Caco-2 (cell line): Measurements from ENCODE around the gene SMURF1. TPM values are rescaled to one million over a fixed set of nuclear protein-coding genes. Genes with fewer than 3 reads are reported as not detected.

ENCODE experiments used
- BruUV-seq: library from RNA; stranded (reverse); fragments of 400-500 nt; replicated peaks from 2 replicates; lab custom pipeline; 2021; lab: Mats Ljungman, UMichigan
- CTCF ChIA-PET: fragments of 300-600 bp; sonication (Branson Sonifier 250); formaldehyde crosslinking; loops from one replicate; lab custom pipeline; 2022; ENCODE audit warnings: antibody characterized with exemption; lab: Charles Lee
- POLR2A ChIA-PET: fragments of 300-600 bp; sonication (Branson Sonifier 250); formaldehyde crosslinking; loops from one replicate; lab custom pipeline; 2022; ENCODE audit warnings: antibody characterized with exemption; lab: Charles Lee
- DNase-seq, 2 experiments: peaks; one replicate each; pipeline versions ENCODE4 v3.0.0 to v3.0.0-alpha.2; 2020 to 2022
- H3K27me3 ChIP-seq: replicated peaks from 2 replicates; pipeline ENCODE4 v1.6.0; 2011; ENCODE audit warnings: low read length; ENCODE audit not compliant: control insufficient read depth, insufficient read depth
- H3K36me3 ChIP-seq: 2 replicates; pipeline ENCODE4 v1.5.1; 2011; ENCODE audit warnings: low read length; ENCODE audit not compliant: control insufficient read depth, insufficient read depth
- H3K4me1 ChIP-seq: fragments of 250-450 bp; sonication (Bioruptor Pico); 2 replicates; pipeline ENCODE4 v1.5.1; 2020; ENCODE audit warnings: mild to moderate bottlenecking
- H3K4me3 ChIP-seq: 2 replicates; pipeline ENCODE4 v1.5.1; 2011; ENCODE audit warnings: low read depth, mild to moderate bottlenecking, control low read depth, low read length
- H3K9me3 ChIP-seq: fragments of 250-450 bp; sonication (Bioruptor Pico); 2 replicates; pipeline ENCODE4 v1.5.1; 2020; ENCODE audit warnings: mild to moderate bottlenecking, moderate library complexity
- H3K27ac Mint-ChIP-seq: one replicate; pipeline ENCODE4 v1.8.0; 2022; ENCODE audit warnings: mixed read lengths; ENCODE audit not compliant: unreplicated experiment
- H3K27me3 Mint-ChIP-seq: one replicate; pipeline ENCODE4 v1.8.0; 2022; ENCODE audit warnings: mixed read lengths; ENCODE audit not compliant: insufficient read depth, unreplicated experiment
- H3K36me3 Mint-ChIP-seq: one replicate; pipeline ENCODE4 v1.8.0; 2022; ENCODE audit warnings: mild to moderate bottlenecking, mixed read lengths; ENCODE audit not compliant: insufficient read depth, unreplicated experiment
- H3K4me1 Mint-ChIP-seq: one replicate; pipeline ENCODE4 v1.8.0; 2022; ENCODE audit warnings: low read depth, mixed read lengths; ENCODE audit not compliant: unreplicated experiment
- H3K4me3 Mint-ChIP-seq: one replicate; pipeline ENCODE4 v1.8.0; 2022; ENCODE audit warnings: mild to moderate bottlenecking, moderate library complexity, mixed read lengths; ENCODE audit not compliant: unreplicated experiment
- H3K9me3 Mint-ChIP-seq: one replicate; pipeline ENCODE4 v1.8.0; 2022; ENCODE audit warnings: mixed read lengths; ENCODE audit not compliant: unreplicated experiment
- CTCF ChIP-seq, 2 experiments: fragments of 200-600 bp in 1 of 2; IDR thresholded peaks; 1 replicate in 1 of 2; 2 replicates in 1 of 2; pipeline versions ENCODE4 v1.5.1 to v1.8.0; 2011 to 2022; ENCODE audit warnings: antibody characterized with exemption in 1 of 2, control low read depth in 1 of 2, inconsistent platforms in 1 of 2, low read depth in 1 of 2, low read length in 1 of 2, mild to moderate bottlenecking in 1 of 2, moderate library complexity in 1 of 2; ENCODE audit not compliant: insufficient read depth in 1 of 2, severe bottlenecking in 1 of 2, unreplicated experiment in 1 of 2
- intact Hi-C: fragments of 100-400 bp; cut with micrococcal nuclease; formaldehyde crosslinking; loops from one replicate; pipeline ENCODE4 v1.10.0; 2022; ENCODE audit not compliant: unreplicated experiment
- total RNA-seq: library from RNA; stranded (reverse); gene quantifications from 2 replicates; pipeline ENCODE4 v1.2.3, GENCODE V29; 2022

Gene SMURF1
- total RNA-seq, 1 experiment from 2014 or later = 22.5 TPM

DNA sequence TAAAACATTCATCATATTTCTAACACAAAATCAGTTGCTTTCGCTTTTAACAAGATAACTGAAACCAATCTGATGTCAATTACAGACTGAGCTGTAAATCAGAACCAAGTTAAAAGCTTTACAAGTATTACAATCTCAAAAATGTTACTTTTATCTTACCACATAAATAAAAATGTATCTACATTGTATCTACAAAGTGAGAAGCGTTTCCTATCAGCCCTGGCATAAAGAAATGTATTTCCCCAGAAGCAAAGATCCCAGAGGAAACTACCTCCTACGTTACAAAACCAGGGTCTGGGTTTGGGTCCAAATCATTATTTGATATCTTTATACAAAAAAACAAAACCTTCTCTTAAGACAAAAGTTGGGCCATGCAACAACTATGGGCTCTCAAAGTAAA lies 2.6 kb downstream of the SMURF1 start:
- Mint-ChIP-seq H3K9me3 (no peaks in the 10 kb centered on the region), H3K36me3 (peaks cover 25% of the 10 kb centered on the region), H3K27me3 (no peaks in the 10 kb centered on the region), H3K27ac (peak overlapping the region; percentile 78), H3K4me1 (peaks cover 26% of the 10 kb centered on the region), H3K4me3 (no peak overlapping the region)
- no peak for TF ChIP-seq CTCF (IDR thresholded peaks at IDR 0.05; ENCODE audit: insufficient read depth in 1 of 2, low read depth in 1 of 2, low read length in 1 of 2, severe bottlenecking in 1 of 2, unreplicated experiment in 1 of 2)
- ChIA-PET POLR2A (no interaction called here), CTCF (no interaction called here)
- no peaks in the 10 kb centered on the region for H3K36me3 ChIP-seq
- no peaks in the 10 kb centered on the region for H3K9me3 ChIP-seq
- BruUV-seq = no TSS peak
- H3K4me1 ChIP-seq = peaks cover 29% of the 10 kb centered on the region
- H3K4me3 ChIP-seq = no peak overlapping the region
- intact Hi-C loops = loop anchor here (5.0 kb wide), 3 partner anchors 44 to 171 kb away; no protein-coding TSS in a partner anchor
- no peaks in the 10 kb centered on the region for H3K27me3 ChIP-seq
- DNase-seq = no peak

DNA sequence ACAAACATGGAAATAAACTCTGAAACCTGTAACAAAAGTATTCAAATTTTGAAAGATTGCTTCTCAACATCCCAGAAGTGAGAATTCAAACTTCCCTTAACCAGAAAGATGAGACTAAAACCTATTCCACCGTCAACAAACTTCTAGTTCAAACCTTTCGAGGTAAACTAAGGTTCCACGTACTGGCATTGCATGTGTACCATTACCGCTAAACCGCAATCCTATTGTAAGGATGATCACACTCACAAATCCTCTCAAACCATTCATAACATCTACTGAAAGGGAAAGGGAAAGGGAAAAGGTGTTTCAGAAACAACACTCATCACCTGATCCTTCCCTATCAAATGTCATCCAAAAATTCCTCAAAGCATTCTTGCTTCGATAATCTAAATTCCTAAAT lies 3.1 kb downstream of the SMURF1 start:
- H3K4me1 Mint-ChIP-seq = peaks cover 26% of the 10 kb centered on the region
- intact Hi-C loops = loop anchor here (5.0 kb wide), 3 partner anchors 44 to 171 kb away; no protein-coding TSS in a partner anchor
- no peak overlapping the region for H3K4me3 ChIP-seq

GRCh38 chr7:99139036-99139435 lies 4.9 kb downstream of the SMURF1 start:
- no peaks in the 10 kb centered on the region for H3K9me3 Mint-ChIP-seq
- Histone ChIP-seq H3K36me3 (no peaks in the 10 kb centered on the region), H3K27me3 (no peaks in the 10 kb centered on the region), H3K9me3 (no peaks in the 10 kb centered on the region), H3K4me3 (no peak overlapping the region), H3K4me1 (peaks cover 29% of the 10 kb centered on the region)
- TF ChIP-seq CTCF (IDR thresholded peaks at IDR 0.05; ENCODE audit: insufficient read depth in 1 of 2, low read depth in 1 of 2, low read length in 1 of 2, severe bottlenecking in 1 of 2, unreplicated experiment in 1 of 2) = no peak
- peaks cover 29% of the 10 kb centered on the region for H3K4me1 Mint-ChIP-seq
- peaks cover 25% of the 10 kb centered on the region for H3K36me3 Mint-ChIP-seq
- no peak for DNase-seq
- CTCF ChIA-PET = no interaction called here
- no peak overlapping the region for H3K4me3 Mint-ChIP-seq
- H3K27me3 Mint-ChIP-seq = no peaks in the 10 kb centered on the region
- no peak overlapping the region for H3K27ac Mint-ChIP-seq
- POLR2A ChIA-PET = interaction anchor here (0.6 kb wide), 1 partner anchor 40 kb away, joined by 5 read pairs; no protein-coding TSS in a partner anchor
- no TSS peak for BruUV-seq
- intact Hi-C loops = no loop called here

More for the DNA sequence above, 3.1 kb downstream of the SMURF1 start:
- Mint-ChIP-seq H3K27me3 (no peaks in the 10 kb centered on the region), H3K4me3 (no peak overlapping the region), H3K9me3 (no peaks in the 10 kb centered on the region), H3K36me3 (peaks cover 25% of the 10 kb centered on the region), H3K27ac (peak overlapping the region; percentile 34)
- Histone ChIP-seq H3K9me3 (no peaks in the 10 kb centered on the region), H3K4me1 (peaks cover 29% of the 10 kb centered on the region), H3K36me3 (no peaks in the 10 kb centered on the region), H3K27me3 (no peaks in the 10 kb centered on the region)
- no peak for TF ChIP-seq CTCF (IDR thresholded peaks at IDR 0.05; ENCODE audit: insufficient read depth in 1 of 2, low read depth in 1 of 2, low read length in 1 of 2, severe bottlenecking in 1 of 2, unreplicated experiment in 1 of 2)
- BruUV-seq = TSS peak; percentile 17
- CTCF ChIA-PET = no interaction called here
- POLR2A ChIA-PET = no interaction called here
- no peak for DNase-seq
